Mesenchymal stem cell (in vitro differentiated cells and primary cell): ENCODE results near the gene ATP6V0A1.

ENCODE experiments used
- DNase-seq: peaks from one replicate; pipeline ENCODE4 v3.0.0-alpha.2; 2013
- H2AFZ ChIP-seq: one replicate; pipeline ENCODE4 v1.6.1; 2013; ENCODE audit warnings: low read depth, mild to moderate bottlenecking, control low read depth, inconsistent platforms, low read length, moderate library complexity
- H2AK5ac ChIP-seq: 2 replicates; pipeline ENCODE4 v1.6.1; 2013; ENCODE audit warnings: low read length, moderate library complexity, mild to moderate bottlenecking, inconsistent platforms; ENCODE audit not compliant: severe bottlenecking
- H2BK120ac ChIP-seq: one replicate; pipeline ENCODE4 v1.6.1; 2013; ENCODE audit warnings: low read depth, mild to moderate bottlenecking, inconsistent platforms, low read length, moderate library complexity
- H2BK12ac ChIP-seq, 2 experiments: one replicate each; pipeline ENCODE4 v1.6.1; 2013; ENCODE audit warnings: inconsistent platforms in 2 of 2, low read length in 2 of 2, mild to moderate bottlenecking in 2 of 2, moderate library complexity in 2 of 2, control low read depth in 1 of 2
- H2BK15ac ChIP-seq: one replicate; pipeline ENCODE4 v1.6.1; 2013; ENCODE audit warnings: mild to moderate bottlenecking, low read depth, inconsistent platforms; ENCODE audit not compliant: poor library complexity, severe bottlenecking
- H2BK5ac ChIP-seq: 2 replicates; pipeline ENCODE4 v1.6.1; 2013; ENCODE audit warnings: low read depth, mild to moderate bottlenecking, low read length, control low read depth, inconsistent platforms; ENCODE audit not compliant: poor library complexity, severe bottlenecking
- H3K14ac ChIP-seq, 2 experiments: one replicate each; pipeline ENCODE4 v1.6.1; 2013; ENCODE audit warnings: inconsistent platforms in 2 of 2, low read length in 2 of 2, control low read depth in 1 of 2, mild to moderate bottlenecking in 1 of 2, moderate library complexity in 1 of 2
- H3K18ac ChIP-seq, 2 experiments: one replicate each; pipeline ENCODE4 v1.6.1; 2013; ENCODE audit warnings: inconsistent platforms in 2 of 2, low read length in 2 of 2, control low read depth in 1 of 2, low read depth in 1 of 2, mild to moderate bottlenecking in 1 of 2
- H3K23ac ChIP-seq, 2 experiments: one replicate each; pipeline ENCODE4 v1.6.1; 2013; ENCODE audit warnings: inconsistent platforms in 2 of 2, low read length in 2 of 2, mild to moderate bottlenecking in 2 of 2, moderate library complexity in 2 of 2, control low read depth in 1 of 2
- H3K27ac ChIP-seq: 2 replicates; pipeline ENCODE4 v1.5.1; 2013; ENCODE audit warnings: mild to moderate bottlenecking, moderate library complexity, low read length, control low read depth, inconsistent platforms; ENCODE audit not compliant: poor library complexity, severe bottlenecking
- H3K27me3 ChIP-seq, 2 experiments: 2 replicates each; pipeline versions ENCODE4 v1.6.1 to v1.7.0; 2013; ENCODE audit warnings: low read length in 2 of 2, mild to moderate bottlenecking in 2 of 2, moderate library complexity in 2 of 2, control low read depth in 1 of 2, inconsistent platforms in 1 of 2; ENCODE audit not compliant: control insufficient read depth in 1 of 2, insufficient read depth in 1 of 2
- H3K36me3 ChIP-seq, 2 experiments: 2 replicates each; pipeline versions ENCODE4 v1.6.1 to v1.7.0; 2013; ENCODE audit warnings: low read length in 2 of 2, control low read depth in 1 of 2, inconsistent platforms in 1 of 2, low read depth in 1 of 2, mild to moderate bottlenecking in 1 of 2; ENCODE audit not compliant: insufficient read depth in 2 of 2, control insufficient read depth in 1 of 2
- H3K4ac ChIP-seq, 2 experiments: one replicate each; pipeline ENCODE4 v1.6.1; 2013; ENCODE audit warnings: inconsistent platforms in 2 of 2, low read length in 2 of 2, mild to moderate bottlenecking in 2 of 2, moderate library complexity in 2 of 2, control low read depth in 1 of 2, low read depth in 1 of 2
- H3K4me1 ChIP-seq: 2 replicates; pipeline ENCODE4 v1.6.1; 2013; ENCODE audit warnings: low read depth, low read length, control low read depth; ENCODE audit not compliant: control insufficient read depth, insufficient read depth
- H3K4me2 ChIP-seq: 2 replicates; pipeline ENCODE4 v1.6.1; 2013; ENCODE audit warnings: low read length, mild to moderate bottlenecking, inconsistent platforms; ENCODE audit not compliant: poor library complexity, severe bottlenecking
- H3K4me3 ChIP-seq, 2 experiments: 2 replicates each; pipeline versions ENCODE4 v1.5.1 to v1.7.0; 2013; ENCODE audit warnings: low read length in 2 of 2, mild to moderate bottlenecking in 2 of 2, control low read depth in 1 of 2, low read depth in 1 of 2; ENCODE audit not compliant: insufficient read depth in 1 of 2
- H3K79me1 ChIP-seq: replicated peaks from 2 replicates; pipeline ENCODE4 v1.6.1; 2013; ENCODE audit warnings: mild to moderate bottlenecking, control low read depth, low read length, inconsistent platforms; ENCODE audit not compliant: poor library complexity, severe bottlenecking
- H3K9ac ChIP-seq: 2 replicates; pipeline ENCODE4 v1.7.0; 2013; ENCODE audit warnings: mild to moderate bottlenecking, low read length, moderate library complexity
- H3K9me3 ChIP-seq: 2 replicates; pipeline ENCODE4 v1.7.0; 2013; ENCODE audit warnings: mild to moderate bottlenecking, low read length; ENCODE audit not compliant: control insufficient read depth
- H4K8ac ChIP-seq: one replicate; pipeline ENCODE4 v1.6.1; 2013; ENCODE audit warnings: inconsistent platforms, mild to moderate bottlenecking, low read length, moderate library complexity
- H4K91ac ChIP-seq: one replicate; pipeline ENCODE4 v1.6.1; 2013; ENCODE audit warnings: mild to moderate bottlenecking, low read length, inconsistent platforms
- WGBS: methylation state at CpG from one replicate; pipeline ENCODE4 v1.1.7; 2013; ENCODE audit warnings: mixed read lengths; 5-methylcytosine and 5-hydroxymethylcytosine counted together

The ATP6V0A1 gene

DNA sequence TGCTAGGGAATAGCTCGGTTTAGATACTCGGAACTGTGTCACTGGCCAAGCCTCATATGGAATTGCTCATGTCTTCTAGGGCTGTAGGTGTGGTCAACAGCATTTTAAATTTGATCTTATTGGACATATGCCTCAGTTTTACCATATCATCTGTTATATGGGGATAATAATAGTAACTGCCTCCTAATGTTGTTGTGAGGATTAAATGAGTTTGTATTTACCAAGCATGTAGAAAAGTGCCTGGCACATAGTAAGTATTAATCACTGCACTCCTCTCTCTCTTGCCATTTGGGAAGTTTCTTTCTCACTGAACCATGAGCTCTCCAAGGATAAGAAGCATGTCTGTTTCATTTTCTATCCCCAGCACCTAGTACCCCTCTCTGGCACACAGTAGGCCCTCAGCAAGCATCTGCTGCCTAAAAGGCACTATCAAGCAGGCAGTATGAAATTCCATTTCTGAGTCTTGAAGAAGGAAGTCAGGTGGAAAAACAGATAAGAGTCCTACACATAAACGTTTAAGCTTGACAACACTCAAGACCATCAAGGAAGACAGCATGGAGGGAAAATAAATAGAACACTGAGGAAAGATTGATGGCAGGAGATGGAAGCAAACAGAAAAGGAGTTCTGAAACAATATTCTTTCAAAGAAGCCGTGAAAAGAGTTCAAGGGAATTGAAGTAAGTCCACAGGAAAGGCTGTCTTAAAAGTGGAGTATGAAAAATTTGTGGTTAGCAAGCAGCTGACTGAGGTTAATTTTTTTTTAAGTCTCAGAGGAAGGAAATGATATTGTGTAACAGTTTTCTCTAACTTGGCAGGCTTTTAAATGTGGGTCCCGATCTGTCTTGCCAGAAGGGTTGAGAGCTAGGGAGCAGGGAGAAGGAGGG, 2.2 kb upstream of the ATP6V0A1 start:
- Histone ChIP-seq H2BK15ac (no peak overlapping the region), H3K27me3 (no peaks in the 10 kb centered on the region), H3K79me1 (peaks cover 4% of the 10 kb centered on the region), H2BK12ac (peak overlapping the region; percentile 71 to 88), H2AFZ (no peak overlapping the region), H3K4me2 (peak overlapping the region; percentile 59), H2BK120ac (peak overlapping the region; percentile 3), H3K36me3 (peaks cover 0 to 10% of the 10 kb centered on the region in 2 experiments), H3K4ac (peak overlapping the region in 1 of 2 experiments; percentile 24), H3K18ac (peak overlapping the region; percentile 77 to 81), H4K91ac (no peak overlapping the region), H3K9ac (peak overlapping the region; percentile 83), H4K8ac (peak overlapping the region; percentile 70), H3K9me3 (no peaks in the 10 kb centered on the region), H3K4me3 (peak overlapping the region in 1 of 2 experiments; percentile 68), H2AK5ac (no peak overlapping the region), H3K27ac (peak overlapping the region; percentile 76), H3K14ac (no peak overlapping the region), H3K4me1 (peaks cover 2% of the 10 kb centered on the region), H3K23ac (no peak overlapping the region), H2BK5ac (no peak overlapping the region)
- 50% methylated on average over 5 of the region's 5 CpGs for WGBS
- DNase-seq = peak; percentile 86

GRCh38 chr17:42457107-42457792, 1.4 kb upstream of the ATP6V0A1 start:
- 92% methylated on average over 2 of the region's 6 CpGs for WGBS
- no peak overlapping the region for H4K91ac ChIP-seq
- H3K27ac ChIP-seq = peak overlapping the region; percentile 76
- no peak overlapping the region for H2BK120ac ChIP-seq
- no peaks in the 10 kb centered on the region for H3K9me3 ChIP-seq
- H3K4ac ChIP-seq = no peak overlapping the region
- no peak overlapping the region for H2AFZ ChIP-seq
- no peak overlapping the region for H3K23ac ChIP-seq
- peak; percentile 33 for DNase-seq
- H2BK12ac ChIP-seq = no peak overlapping the region
- H3K18ac ChIP-seq = no peak overlapping the region
- no peak overlapping the region for H2BK5ac ChIP-seq
- peaks cover under 1 to 18% of the 10 kb centered on the region in 2 experiments for H3K36me3 ChIP-seq
- H3K4me1 ChIP-seq = peaks cover 2% of the 10 kb centered on the region
- peak overlapping the region; percentile 83 for H3K9ac ChIP-seq
- no peak overlapping the region for H3K14ac ChIP-seq
- no peak overlapping the region for H2BK15ac ChIP-seq
- H3K79me1 ChIP-seq = peaks cover 6% of the 10 kb centered on the region
- H2AK5ac ChIP-seq = no peak overlapping the region
- no peaks in the 10 kb centered on the region for H3K27me3 ChIP-seq
- H3K4me2 ChIP-seq = peak overlapping the region; percentile 59
- no peak overlapping the region for H4K8ac ChIP-seq
- H3K4me3 ChIP-seq = peak overlapping the region in 1 of 2 experiments; percentile 68

GRCh38 chr17:42459256-42459800, 650 bp downstream of the ATP6V0A1 start:
- H3K23ac ChIP-seq = no peak overlapping the region
- peaks cover 2 to 32% of the 10 kb centered on the region in 2 experiments for H3K36me3 ChIP-seq
- H3K4ac ChIP-seq = no peak overlapping the region
- H2BK12ac ChIP-seq = no peak overlapping the region
- H3K18ac ChIP-seq = no peak overlapping the region
- H4K91ac ChIP-seq = no peak overlapping the region
- H3K9me3 ChIP-seq = no peaks in the 10 kb centered on the region
- peak overlapping the region; percentile 97 for H3K9ac ChIP-seq
- H3K4me1 ChIP-seq = peaks cover 3% of the 10 kb centered on the region
- no peak overlapping the region for H2AK5ac ChIP-seq
- H3K27ac ChIP-seq = peak overlapping the region; percentile 58
- H3K4me2 ChIP-seq = peak overlapping the region; percentile 52
- H3K79me1 ChIP-seq = peaks cover 6% of the 10 kb centered on the region
- no peak overlapping the region for H2AFZ ChIP-seq
- peak overlapping the region; percentile 72 to 99 for H3K4me3 ChIP-seq
- peak; percentile 77 for DNase-seq
- 20% methylated on average over 11 of the region's 11 CpGs for WGBS
- H2BK5ac ChIP-seq = no peak overlapping the region
- H3K14ac ChIP-seq = no peak overlapping the region
- no peak overlapping the region for H2BK120ac ChIP-seq
- H3K27me3 ChIP-seq = no peaks in the 10 kb centered on the region
- H4K8ac ChIP-seq = no peak overlapping the region
- H2BK15ac ChIP-seq = no peak overlapping the region
